SH-SY5Y (cell line): ENCODE measurements around the gene CNOT10.
A peak's percentile ranks its signal among the peaks of the same experiment; 100 is the strongest.

Experiments used
- GATA2 ChIP-seq: IDR thresholded peaks from 2 replicates; pipeline ENCODE4 v1.6.1; 2011; ENCODE audit warnings: mild to moderate bottlenecking, low read depth, low read length
- GATA3 ChIP-seq: IDR thresholded peaks from 2 replicates; pipeline ENCODE4 v1.6.1; 2011; ENCODE audit warnings: low read depth, mild to moderate bottlenecking, low read length, moderate library complexity

The CNOT10 gene

DNA sequence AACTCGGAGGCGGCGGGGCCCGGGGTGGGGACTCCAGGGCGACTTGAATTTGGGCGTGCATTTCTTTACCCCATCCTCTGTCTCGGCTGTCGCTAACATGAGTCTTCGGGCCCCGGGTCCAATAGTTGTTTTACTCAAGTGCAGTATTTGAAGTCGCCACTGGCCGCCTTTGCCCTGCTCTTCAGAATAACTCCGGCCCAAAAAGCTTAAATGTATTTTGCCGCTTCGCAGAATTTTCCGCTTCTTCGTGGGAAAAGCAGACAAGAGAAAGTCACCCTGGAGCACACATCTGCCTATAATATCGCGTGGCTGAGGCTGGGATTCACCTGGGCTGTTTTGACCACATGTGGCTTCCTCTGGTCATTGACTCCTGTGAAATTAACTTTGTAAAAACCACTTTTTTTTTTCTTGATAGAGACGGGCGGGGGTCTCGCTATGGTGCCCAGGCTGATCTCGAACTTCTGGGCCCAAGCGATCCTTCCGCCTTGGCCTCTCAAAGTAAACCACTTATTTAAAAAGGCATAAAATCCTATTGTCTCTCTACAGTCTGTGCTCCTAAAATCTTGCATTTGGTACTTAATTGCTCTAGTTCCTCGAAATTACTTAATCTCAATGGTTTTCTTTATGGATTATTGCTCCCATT, 676 bp downstream of the CNOT10 start:
- TF ChIP-seq GATA2, result no peak
- no peak for TF ChIP-seq GATA3

DNA sequence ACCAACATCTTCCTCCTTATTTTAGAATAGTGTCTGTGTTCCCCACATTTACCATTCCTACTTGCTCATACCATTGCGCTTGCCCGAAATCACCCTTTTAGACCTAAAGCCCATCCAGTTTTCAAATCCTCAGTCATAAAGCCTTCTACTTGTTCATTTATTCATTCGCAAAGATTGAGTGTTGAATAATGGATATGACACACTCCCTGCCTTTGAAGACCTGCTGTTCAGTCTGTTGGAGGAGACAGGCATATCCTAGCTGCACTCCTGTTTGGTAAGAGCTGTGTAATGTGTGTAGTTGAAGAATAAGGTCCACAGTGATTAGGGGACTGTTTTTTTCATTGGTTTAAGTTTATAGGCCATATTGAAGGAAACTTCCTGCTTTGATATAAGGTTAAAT, 1.7 kb downstream of the CNOT10 start:
- TF ChIP-seq GATA3, result no peak
- no peak for TF ChIP-seq GATA2

DNA sequence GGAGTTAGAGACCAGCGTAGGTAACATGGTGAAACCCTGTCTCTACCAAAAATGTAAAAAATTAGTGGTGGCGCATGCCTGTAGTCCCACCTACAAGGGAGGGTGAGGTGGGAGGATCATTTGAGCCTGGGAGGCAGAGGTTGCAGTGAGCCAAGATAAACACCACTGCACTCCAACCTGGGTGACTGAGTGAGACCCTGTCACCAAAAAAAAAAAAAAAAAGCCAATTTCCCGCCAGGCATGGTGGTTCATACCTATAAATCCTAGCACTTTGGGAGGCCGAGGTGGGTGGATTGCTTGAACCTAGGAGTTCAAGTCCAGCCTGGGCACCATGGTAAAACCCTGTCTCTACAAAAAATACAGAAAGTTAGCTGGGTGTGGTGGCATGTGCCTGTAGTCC, 6.9 kb downstream of the CNOT10 start:
- TF ChIP-seq GATA3 (no peak), GATA2 (no peak)

DNA sequence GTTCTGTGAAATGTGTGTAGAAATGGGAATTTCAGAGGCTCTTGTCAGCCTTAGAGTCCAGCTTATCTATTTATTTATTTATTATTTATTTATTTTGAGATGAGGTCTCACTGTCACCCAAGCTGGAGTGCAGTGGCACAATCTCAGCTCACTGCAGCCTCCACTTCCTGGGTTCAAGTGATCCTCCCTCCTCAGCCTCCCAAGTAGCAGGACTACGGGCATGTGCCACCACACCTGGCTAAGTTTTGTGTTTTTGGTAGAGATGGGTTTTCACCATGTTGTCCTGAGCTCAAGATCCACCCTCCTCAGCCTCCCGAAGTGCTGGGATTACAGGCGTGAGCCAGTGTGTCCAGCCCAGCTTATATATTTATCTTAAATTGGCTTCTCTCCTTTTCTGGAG, 11.5 kb downstream of the CNOT10 start:
- no peak for TF ChIP-seq GATA2
- no peak for TF ChIP-seq GATA3

DNA sequence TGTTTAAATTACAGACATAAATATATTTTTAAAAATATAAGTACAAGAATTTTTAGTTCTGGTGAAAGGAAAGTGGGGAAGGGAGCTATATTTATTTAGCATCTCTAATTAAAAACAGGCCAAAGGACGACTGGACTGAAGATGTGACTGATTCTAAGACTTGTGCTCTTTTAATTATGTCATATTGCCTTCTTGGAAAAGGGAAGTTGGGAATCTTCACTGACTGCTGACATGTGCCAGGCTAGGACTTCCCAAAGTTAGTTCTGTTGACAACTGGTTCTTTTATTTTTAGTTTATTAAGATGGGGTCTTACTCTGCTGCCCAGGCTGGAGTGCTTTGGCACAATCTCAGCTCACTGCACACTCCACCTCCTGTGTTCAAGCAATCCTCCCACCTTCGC, 13.5 kb downstream of the CNOT10 start:
- TF ChIP-seq GATA2 (no peak), GATA3 (no peak)

DNA sequence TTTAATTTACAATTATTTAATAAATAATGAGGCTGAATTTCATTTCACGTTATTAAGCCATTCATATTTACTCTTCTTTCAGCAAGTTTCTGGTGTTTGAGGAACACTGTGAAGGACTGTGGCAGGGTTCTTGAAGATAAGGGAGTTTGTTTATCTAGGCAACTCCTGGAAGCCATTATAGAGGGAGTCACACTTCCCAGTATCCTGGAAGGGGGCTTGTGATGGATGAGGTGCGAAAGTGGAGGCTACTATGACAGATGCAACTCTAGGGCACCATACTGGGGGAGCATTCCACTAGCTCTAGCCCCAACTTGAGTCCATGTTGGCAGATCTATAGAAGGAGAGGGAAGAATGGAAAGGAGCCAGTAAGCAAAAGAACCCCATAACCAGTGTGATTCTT, 14.4 kb downstream of the CNOT10 start:
- TF ChIP-seq GATA2 (no peak), GATA3 (no peak)

DNA sequence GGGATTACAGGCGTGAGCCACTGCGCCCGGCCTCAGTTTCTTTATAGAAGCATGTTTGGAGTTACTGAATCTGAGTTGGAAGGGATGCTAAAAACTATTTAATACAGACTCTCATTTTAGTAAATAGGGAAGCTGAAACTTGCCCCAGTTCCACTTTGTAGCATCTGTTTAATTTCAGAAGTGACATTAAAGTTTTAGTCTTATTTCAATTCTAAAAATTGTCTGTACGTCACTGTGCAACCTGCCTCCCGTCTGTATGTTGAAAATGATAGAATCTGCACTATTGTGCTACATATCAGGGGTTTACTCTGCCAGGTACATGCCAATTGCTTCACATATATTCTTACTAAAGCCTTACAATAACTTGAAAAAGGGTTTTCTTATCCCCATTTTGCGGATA, 15.3 kb downstream of the CNOT10 start:
- no peak for TF ChIP-seq GATA2
- TF ChIP-seq GATA3, result no peak

DNA sequence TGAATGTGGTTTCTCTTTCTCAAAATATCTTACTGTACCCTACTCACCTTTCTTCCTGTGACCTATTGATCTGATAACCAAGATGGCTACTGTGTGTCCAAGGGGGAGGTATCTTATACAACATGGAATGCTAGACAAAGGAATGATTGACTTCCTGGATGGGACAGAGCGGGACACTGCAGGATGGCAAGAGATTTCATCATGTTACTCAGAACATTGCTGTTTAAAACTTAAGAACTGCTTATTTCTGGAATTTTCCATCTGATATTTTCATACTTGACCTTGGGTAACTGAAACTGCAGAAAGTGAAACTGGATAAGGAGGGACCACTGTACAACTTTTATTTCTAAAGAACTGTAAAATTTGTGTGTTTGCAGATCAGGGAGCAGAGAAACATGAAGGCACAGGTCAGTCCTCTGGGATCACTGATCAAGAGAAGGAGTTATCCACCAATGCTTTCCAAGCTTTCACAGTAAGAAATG, 18.5 kb downstream of the CNOT10 start:
- TF ChIP-seq GATA2 (no peak), GATA3 (no peak)

DNA sequence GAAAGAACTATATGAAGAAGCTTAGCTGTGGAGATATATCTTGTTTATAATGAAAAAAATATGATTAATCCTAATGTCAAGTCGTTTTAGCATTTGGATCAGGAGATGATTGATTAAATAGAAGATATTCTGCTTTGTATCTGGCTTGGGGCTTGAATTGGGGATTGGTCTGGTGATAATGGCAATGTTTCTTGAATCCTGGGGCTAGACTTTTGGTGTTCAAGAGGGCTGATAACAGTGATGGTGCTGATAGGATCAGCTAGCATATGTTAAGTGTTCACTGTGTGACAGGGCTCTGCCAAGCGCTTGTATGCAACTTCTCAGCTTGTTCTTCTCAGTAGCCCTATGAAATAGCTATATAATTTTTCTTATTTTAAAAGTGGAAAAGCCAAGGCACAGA, 20.2 kb downstream of the CNOT10 start:
- TF ChIP-seq GATA2 (peak; percentile 96), GATA3 (peak; percentile 98)

DNA sequence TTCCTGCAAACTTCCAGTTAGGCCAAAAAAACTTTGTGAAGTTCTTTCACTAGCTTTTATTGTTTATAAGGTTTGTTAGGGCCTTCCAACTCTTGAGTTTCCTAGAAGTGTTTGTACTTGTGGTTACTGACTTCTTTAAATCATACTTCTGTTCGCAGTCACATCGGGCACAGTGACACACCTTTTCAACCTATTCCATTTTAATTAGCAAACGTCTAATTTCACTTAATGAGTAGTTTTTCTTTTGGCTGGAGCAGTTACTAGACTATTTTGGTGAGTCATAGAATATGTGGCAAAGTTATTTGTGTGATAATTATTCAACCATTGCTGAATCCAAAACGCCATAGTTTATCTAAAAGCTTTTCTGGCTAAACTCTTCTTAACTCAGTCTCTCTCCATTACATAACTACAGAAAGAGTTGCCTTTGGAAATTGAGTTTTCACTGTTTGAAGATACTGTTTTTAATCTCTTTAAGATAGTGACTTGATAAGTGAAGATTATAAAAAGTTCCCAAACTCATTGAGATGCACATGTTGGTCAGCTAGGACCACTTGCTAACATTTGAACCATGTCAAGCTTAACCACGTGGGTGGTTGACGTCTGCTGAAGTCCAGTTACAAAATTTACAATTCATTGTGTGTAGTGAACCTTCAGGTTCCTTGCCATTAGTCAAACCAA, 21.5 kb downstream of the CNOT10 start:
- TF ChIP-seq GATA3 (no peak), GATA2 (no peak)

DNA sequence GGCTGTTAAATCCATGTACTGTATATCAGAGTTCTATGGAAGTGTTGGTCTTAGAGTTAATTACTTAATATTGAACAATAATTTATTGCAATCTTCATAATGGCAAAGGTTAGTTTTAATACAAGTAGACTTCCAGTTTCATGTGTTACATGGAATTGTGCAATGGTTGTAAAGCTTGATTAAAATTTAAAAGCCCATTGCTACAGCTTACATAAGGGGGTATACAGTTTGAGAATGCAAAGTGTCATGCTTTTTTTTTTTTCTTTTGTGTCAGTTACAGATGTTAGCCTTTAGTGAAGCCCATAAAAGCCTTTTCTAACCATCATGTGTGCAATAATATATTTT, 22.0 kb downstream of the CNOT10 start:
- no peak for TF ChIP-seq GATA2
- TF ChIP-seq GATA3, result no peak

DNA sequence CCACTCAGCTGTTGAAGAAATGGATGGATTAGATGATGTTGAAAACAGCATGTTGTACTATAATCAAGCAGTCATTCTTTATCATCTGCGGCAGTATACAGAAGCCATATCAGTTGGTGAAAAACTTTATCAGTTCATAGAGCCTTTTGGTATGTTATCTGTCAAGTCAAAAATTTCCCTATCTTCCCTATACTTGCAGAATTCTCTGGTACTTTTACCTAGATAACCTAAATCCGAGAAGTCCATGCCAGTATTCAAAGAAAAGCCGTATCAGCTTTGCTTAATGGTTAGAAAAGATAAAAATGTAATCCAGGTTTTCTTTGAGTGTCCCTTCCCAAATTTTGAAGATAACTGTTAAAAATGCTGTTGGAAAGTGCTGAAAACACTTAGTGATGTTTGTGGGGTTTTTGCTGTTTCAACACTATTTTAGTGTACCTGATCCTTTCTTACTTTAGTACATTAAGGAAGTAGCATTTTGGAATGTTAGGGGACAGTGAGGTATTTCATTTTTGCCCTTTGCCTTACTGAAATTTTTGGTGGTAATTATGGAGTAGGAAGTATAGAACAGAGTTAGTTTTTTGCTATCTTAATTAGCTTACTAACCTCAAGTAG, 23.8 kb downstream of the CNOT10 start:
- no peak for TF ChIP-seq GATA3
- TF ChIP-seq GATA2, result no peak

DNA sequence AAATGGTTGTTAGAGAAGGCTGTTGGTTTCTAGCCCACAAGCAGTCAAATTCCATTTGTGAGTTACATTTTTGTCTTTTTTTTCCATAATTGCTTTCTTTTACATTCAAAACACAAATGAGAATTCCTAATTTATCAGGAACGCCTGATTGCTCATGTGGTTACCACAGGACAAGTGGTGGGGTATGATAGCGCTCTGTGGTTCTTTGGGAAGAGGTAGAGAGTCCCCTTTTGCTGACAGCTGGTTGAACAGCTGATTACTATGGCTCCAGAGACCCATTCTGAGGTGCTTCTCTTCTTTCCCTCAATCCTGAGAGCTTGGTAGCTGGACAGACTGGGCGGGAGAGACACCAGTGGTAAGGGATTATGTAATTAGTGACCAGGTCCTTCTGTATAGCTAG, 24.4 kb downstream of the CNOT10 start:
- TF ChIP-seq GATA3 (no peak), GATA2 (no peak)

DNA sequence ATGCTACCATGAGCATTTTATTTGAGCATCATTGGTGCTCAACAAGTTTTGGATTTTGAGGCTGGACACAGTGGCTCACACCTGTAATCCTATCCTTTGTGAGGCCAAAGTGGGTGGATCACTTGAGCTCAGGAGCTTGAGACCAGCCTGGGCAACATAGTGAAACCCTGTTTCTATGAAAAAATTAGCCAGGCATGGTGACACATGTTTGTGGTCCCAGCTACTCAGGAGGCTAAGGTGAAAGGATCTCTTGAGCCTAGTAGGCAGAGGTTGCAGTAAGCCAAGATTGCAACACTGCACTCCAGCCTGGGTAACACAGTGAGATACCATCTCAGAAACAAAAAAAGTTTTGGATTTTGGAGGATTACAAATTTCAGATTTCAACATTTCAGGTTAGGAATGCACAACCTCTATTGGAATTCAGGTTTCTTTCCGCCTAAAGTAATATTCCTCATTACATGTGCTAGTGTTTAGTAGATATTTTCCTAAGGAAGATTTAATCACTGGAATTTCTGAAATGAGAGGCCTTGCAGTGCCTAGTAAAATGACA, 27.6 kb downstream of the CNOT10 start:
- TF ChIP-seq GATA3 (no peak), GATA2 (no peak)

DNA sequence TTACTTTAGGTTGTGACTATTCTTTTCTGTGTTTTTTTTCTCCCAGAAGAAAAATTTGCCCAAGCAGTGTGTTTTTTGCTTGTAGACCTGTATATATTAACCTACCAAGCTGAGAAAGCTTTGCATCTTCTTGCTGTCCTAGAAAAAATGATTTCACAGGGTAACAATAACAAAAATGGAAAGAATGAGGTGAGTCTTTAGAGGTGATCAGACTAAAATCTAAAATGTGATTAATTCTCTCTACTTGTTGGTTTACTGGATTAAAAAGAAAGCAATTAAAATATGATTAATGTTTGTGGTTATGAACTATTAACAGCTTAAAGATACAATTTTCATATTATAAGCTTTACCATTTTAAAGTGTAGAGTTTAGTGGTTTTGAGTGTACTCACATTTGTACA, 28.2 kb downstream of the CNOT10 start:
- TF ChIP-seq GATA3 (no peak), GATA2 (no peak)

DNA sequence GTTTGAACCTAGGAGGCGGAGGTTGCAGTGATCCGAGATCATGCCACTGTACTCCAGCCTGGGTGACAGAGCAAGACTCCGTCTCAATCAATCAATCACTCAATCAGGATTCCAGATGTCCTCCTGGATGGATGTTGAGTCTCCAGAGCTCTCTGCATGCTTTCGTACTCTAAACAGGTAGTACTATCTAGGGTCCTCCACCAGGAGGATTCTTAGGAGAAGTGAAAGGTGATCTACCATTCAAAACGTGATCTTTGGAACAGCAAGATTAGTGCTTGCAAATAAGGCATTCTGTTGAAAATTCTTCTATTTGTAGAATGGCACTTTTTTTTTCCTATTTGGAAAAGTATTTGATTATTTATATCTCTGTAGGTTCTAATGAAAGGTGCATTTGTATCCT, 34.3 kb downstream of the CNOT10 start:
- TF ChIP-seq GATA3 (no peak), GATA2 (no peak)
